Stimulated activated CD4-positive, alpha-beta T cell treated with anti-CD3 and anti-CD28 coated beads, Interleukin-15, amount 100 ng/mL, for 1 hour (primary cell): ENCODE results near the gene TLE2.
"Not testable (repeated sequence)": the region's sequence is repeated elsewhere in the genome, so short reads cannot be mapped to it uniquely, and the experiment has no call there.

Experiments used
- DNase-seq, 2 donors: peaks; one replicate each; pipeline ENCODE4 v3.0.0-alpha.2; 2020; ENCODE audit warnings: low read depth in 1 of 2, low spot score in 1 of 2

TLE2 gene

GRCh38 chr19:3056417-3057088 is 27.5 kb upstream of the TLE2 start:
- DNase-seq: no peak

DNA sequence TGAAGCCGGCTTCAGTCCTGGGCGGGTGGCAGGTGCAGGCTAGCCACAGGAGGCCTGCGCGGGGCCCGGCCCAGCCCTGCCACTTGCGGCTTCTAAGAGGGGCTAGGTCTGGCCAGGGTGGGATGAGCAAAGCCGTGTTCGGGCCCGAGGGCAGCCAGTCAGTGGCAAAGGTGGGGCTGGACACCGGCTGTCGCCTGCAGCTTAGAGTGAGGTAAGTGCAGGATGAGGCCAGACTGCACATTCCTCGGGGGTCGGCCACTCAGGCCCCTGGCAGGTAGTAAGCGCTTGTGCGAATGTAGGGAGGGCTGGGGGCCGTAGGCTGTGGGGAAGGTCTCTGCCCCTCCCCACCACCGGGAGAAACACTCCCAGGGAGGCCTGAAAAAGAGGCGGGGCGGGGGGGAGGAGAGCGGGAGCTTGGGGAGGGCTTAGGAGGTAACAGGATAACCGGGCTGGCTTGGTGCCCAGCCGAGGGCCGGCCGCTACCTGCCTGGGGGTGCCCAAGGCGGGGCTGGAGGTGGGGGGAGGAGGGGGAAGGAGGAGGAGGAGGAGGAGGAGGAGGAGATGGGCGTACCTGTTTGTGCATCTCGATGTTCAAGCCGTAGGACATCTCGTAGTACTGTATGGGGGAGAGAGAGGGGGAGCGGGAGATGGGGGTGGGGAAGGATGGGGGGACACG is 26.8 kb upstream of the TLE2 start:
- no peak for DNase-seq

DNA sequence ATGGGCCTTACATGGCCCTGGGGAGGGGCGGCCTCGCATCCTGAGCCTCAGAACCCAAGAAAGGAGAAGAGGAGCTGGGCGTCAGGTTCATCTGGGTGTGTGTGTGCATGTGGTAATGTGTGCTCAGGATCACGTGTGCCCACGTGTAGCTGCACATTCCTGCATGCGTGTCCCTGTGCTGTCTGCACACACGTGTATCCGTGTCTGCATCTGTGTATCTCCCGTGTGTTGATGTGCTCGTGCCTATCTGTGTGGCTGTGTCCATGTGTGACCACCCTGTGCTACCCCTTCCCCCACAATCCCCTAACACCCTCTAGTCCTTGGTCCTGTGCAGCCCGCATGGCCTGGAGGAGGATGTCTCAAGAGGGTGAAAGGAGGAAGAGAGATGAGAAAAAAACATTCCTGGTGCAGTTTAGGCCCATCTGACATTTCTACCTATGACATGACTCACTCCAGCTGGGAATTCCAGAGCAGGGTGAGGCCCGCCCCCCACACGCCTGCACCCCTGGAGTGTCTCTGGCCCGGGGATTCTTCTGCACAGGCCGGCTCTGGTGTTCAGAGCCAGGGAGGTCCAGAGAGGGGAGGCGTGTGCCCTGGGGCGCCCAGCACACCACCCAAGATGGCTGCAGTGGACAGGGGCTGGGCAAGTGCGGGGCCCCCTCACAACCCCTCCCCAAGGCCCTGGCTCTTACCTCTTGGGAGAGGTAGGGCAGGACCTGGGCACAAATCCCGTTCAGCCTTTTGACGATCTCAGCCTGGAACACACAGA is 26.1 kb upstream of the TLE2 start:
- DNase-seq: no peak

DNA sequence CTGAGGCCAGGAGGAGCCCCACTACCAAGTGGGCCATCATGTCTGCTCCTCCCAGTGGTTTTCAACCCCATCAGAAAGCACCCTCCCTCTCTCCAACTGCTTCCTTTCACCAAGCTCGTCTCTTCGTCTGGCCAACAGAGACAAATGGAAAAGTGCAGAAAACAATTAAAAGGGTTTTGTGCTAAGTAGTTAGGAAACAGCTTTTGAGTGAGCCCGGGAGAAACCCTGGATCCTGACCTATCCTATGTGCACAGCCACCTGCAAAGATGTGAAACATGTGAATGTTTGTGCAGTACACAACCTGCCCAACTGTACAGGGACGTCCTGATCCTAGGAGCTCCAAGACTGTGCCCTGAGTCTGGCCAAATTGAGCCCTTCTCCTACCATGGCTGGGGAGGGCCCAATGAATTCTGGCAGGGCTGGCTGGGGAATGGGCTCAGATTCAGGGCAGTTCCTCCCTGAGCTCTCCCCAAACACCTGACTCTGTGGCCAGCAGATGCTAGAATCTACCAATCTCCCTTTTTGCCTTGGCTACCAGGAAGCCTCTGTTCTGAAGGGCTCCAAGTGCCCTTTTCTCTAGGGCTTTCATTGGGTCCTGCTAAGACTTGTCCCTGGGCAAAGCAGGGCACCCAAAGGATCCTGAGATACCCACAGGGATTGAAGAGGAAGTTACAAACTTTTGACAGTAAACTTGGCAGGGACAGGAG is 25.3 kb upstream of the TLE2 start:
- DNase-seq: no peak

GRCh38 chr19:3053780-3054179 is 24.7 kb upstream of the TLE2 start:
- no peak for DNase-seq

- no peak for DNase-seq
Observed at GRCh38 chr19:3053218-3053621, 24.1 kb upstream of the TLE2 start.

GRCh38 chr19:3050016-3050415 is 20.9 kb upstream of the TLE2 start:
- not testable (repeated sequence) for DNase-seq

- no peak for DNase-seq
Observed at GRCh38 chr19:3049089-3049488, 20.0 kb upstream of the TLE2 start.

DNA sequence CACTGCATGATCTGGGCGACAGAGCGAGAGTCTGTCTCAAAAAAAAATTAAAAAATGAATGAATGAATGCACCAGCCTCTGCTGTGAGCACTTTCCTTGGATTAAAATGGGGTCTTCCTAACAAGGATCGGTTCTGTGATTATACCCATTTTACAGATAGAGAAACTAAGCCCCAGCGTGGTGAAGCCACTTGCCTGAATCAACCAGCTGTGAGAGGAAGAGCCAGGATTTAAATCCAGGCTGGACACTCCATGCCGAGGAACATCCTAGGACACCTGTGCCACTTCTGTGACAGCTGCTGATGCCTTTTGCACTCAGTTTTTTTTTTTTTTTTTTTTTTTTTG is 19.1 kb upstream of the TLE2 start:
- DNase-seq: no peak

DNA sequence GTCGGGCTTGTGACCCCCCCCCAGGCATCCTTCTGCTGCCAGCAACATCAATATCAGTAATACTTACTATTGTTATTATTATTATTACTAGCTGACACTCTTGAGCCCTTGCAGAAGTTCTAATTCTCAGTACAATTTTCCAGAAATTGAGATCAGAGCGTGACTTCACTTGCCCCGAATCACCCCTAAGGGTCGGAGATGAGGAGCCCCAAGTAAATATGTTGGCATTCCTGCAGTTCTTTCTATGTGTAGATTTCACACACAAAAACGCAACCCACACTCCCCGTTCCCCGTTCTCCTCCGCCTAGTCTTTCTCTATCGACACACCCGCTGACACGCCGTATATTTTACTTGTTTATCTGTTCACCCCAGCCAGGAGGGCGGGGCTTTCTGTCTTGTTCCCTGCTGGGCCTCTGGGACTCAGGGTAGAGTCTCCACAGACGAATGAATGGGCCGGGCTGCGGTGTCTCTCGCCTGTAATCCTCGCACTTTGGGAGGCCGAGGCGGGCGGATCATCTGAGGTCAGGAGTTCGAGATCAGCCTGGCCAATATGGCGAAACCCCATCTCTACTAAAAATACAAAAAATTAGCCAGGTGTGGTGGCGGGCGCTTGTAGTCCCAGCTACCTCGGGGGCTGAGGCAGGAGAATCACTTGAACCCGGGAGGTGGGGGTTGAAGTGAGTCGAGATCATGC is 18.6 kb upstream of the TLE2 start:
- peak; percentile 27 to 38 for DNase-seq

- DNase-seq: no peak
Observed at GRCh38 chr19:3046698-3047495, 17.8 kb upstream of the TLE2 start.

DNA sequence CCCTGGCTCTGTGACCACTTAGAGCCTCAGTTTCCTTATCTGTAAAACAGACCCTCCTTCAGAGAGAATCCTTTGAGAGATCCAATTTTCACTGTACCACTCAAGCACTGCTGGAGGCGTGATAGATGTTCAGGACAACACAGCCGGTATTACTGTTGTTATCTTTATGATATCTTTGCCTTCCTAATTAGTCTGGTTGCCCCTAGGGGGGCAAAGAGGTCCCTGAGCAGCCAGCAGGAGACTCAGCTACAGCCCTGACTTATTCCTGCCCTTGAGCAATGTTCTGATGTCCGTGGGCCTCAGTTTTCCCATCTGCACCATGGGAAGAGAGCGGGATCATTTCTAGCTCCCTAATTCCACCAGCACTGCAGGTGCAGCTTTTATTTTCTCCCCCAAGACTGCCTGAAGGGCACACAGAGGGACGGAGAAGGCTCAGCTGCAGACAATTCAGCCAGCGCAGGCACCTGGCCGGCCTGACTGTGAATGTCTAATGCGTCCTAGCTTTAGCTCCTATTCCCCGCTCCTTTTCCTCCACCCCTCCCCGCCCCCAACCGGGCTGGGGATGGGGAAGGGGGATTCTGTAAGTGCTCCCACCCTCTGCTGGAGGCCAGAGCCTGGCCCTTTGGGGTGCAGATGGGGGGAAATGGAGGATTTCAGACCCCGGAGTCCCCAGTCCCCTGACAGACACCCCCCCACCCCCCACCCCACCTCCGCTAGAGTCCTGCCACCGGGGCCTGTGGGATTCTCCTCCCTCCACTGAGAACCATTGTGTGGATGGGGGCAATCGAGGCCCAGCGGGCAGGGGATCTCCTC is 17.0 kb upstream of the TLE2 start:
- no peak for DNase-seq

DNA sequence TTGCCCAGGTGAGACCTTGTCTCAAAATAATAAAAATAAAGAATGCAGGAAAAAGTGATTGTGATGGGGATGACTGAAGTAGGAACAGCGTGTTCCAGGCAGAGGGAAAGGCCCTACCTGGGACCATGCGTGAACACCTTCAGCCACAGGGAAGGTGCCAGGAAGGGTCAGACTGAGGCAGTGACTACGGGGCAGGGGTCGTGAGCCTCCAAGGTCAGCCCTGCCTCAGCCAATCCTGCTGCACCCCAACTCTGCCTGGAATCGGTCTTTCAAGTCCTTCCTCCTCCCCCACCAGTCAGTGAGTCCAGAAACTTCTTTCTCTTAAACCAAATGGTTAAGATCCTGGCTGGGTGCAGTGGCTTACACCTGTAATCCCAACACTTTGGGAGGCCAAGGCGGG is 16.1 kb upstream of the TLE2 start:
- no peak for DNase-seq

- DNase-seq: no peak
Observed at GRCh38 chr19:3042621-3043267, 13.7 kb upstream of the TLE2 start.

GRCh38 chr19:3041761-3042620 is 12.9 kb upstream of the TLE2 start:
- no peak for DNase-seq

GRCh38 chr19:3041327-3041726 is 12.2 kb upstream of the TLE2 start:
- DNase-seq: no peak

DNA sequence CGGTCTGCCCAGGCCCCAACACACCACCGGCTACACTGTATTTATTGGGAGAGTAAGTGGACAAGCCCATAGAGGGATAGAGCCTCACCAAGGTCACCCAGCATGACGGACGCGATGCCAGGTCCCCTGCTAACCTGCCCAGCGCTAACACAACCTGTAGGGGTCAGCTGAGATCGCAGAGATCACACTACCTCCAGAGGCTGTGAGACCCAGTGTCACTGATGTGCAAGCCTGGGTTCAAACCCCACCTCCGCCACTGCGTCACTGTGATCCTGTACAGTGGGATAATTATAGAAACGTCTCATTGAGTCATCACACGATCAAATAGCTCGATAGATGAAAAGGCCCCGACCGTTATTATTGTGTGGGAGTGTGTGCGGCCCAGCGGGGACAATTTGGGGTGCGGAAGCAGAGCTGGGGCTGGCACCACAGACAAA is 10.6 kb upstream of the TLE2 start:
- DNase-seq: no peak

- no peak for DNase-seq
Observed at GRCh38 chr19:3039125-3039524, 10.0 kb upstream of the TLE2 start.
